Rectal smooth muscle tissue (tissue), 1 donor: ENCODE results near the gene OR10S1.
"Not testable (repeated sequence)": the region's sequence is repeated elsewhere in the genome, so short reads cannot be mapped to it uniquely, and the experiment has no call there.

Experiments
- H3K27ac ChIP-seq: one replicate; pipeline ENCODE4 v1.7.0; 2013; ENCODE audit warnings: low read depth, low read length, inconsistent platforms
- H3K27me3 ChIP-seq: one replicate; pipeline ENCODE4 v1.7.0; 2013; ENCODE audit warnings: low read length; ENCODE audit not compliant: control insufficient read depth, insufficient read depth
- H3K36me3 ChIP-seq: one replicate; pipeline ENCODE4 v1.7.0; 2013; ENCODE audit warnings: low read length; ENCODE audit not compliant: control insufficient read depth, insufficient read depth
- H3K4me1 ChIP-seq: one replicate; pipeline ENCODE4 v1.7.0; 2013; ENCODE audit warnings: low read length; ENCODE audit not compliant: control insufficient read depth, insufficient read depth
- H3K4me3 ChIP-seq: one replicate; pipeline ENCODE4 v1.7.0; 2013; ENCODE audit warnings: low read length
- H3K9ac ChIP-seq: one replicate; pipeline ENCODE4 v1.7.0; 2013; ENCODE audit warnings: low read length

Gene OR10S1

DNA sequence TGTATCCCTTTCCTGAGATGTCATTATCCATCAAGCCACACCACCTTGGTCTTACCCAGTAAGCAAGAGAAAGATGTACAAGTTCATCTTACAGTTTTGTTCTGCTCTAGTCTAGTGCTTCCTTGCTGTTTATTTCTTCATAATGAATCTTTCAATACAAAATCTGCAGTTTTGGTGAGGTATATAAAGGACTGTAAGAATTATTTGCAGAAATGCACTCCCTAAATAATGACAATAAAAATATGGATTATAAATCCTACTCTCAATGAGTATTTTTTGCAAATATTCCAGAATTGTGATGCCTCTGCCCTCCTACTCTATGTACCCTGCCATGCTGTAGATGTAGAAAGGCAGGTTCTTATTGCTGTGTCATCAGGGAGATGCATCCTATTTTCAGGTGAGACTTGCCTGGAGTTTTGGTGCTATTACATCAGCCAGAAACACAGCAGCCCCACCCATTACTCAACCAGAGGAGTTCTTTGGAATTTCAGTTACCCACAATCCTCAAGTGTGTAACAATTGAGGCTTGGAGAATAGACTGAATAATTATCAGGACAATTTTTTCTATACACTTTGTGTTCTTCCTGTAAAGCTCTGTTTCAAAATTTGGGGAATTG lies at the start of gene OR10S1:
TSS of gene OR10S1 (minus strand) at position 51 of the 617 bp plus-strand sequence. CDS start 117 bp downstream, outside the sequence.
- no peaks in the 10 kb centered on the region for H3K4me1 ChIP-seq
- no peak within 1 kb of the TSS for H3K4me3 ChIP-seq

GRCh38 chr11:124026498-124026897 lies 48.9 kb upstream of the OR10S1 start, which contains the start of gene OR10G8:
OR10G8 (plus strand) TSS chr11:124026798; CDS start chr11:124029623, 2,825 bp downstream.
- Histone ChIP-seq H3K36me3 (no peaks in the 10 kb centered on the region), H3K4me1 (no peaks in the 10 kb centered on the region), H3K27me3 (no peaks in the 10 kb centered on the region), H3K9ac (no peak within 1 kb of the TSS), H3K27ac (no peak within 1 kb of the TSS), H3K4me3 (no peak within 1 kb of the TSS)

More for the DNA sequence above, at the start of gene OR10S1:
- Histone ChIP-seq H3K27me3 (no peaks in the 10 kb centered on the region), H3K9ac (no peak within 1 kb of the TSS), H3K27ac (no peak within 1 kb of the TSS), H3K36me3 (no peaks in the 10 kb centered on the region)

- not testable (repeated sequence) for H3K27me3 ChIP-seq, H3K4me1 ChIP-seq, H3K27ac ChIP-seq, H3K4me3 ChIP-seq, H3K9ac ChIP-seq, H3K36me3 ChIP-seq
These were observed 38.3 kb upstream of the OR10S1 start for GRCh38 chr11:124015837-124016236.

- Histone ChIP-seq H3K36me3 (no peaks in the 10 kb centered on the region), H3K4me3 (no peak within 1 kb of the TSS), H3K27me3 (no peaks in the 10 kb centered on the region), H3K9ac (no peak within 1 kb of the TSS), H3K27ac (no peak within 1 kb of the TSS), H3K4me1 (no peaks in the 10 kb centered on the region)
These were observed 35.1 kb upstream of the OR10S1 start, which contains the start of gene OR10G4 for GRCh38 chr11:124012697-124013096. OR10G4 (plus strand) TSS chr11:124012997; CDS start chr11:124015575, 2,578 bp downstream.

DNA sequence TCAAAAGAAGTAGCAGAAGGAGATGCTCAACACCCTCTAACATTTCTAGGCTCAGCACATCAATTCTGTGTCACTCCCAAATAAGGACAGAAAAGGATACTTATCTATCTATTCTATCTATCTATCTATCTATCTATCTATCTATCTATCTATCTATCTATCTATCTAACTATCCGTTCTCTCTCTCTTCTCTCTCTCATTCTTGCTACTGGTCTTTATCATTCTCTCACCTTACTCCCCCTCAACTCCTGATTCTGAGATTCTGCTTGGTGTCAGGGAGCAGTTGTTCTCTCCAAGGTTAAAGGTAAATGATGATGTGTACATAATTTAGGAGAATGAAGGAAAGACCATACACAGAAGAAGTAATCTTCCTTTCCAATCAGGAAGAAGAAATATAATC lies 17.5 kb upstream of the OR10S1 start, which contains the start of gene OR10G6:
TSS of gene OR10G6 (minus strand) at position 43 of the 400 bp plus-strand sequence. CDS start at position 43, 0 bp downstream.
- Histone ChIP-seq H3K4me3 (no peak within 1 kb of the TSS), H3K9ac (no peak within 1 kb of the TSS), H3K27me3 (no peaks in the 10 kb centered on the region), H3K4me1 (no peaks in the 10 kb centered on the region), H3K27ac (no peak within 1 kb of the TSS), H3K36me3 (no peaks in the 10 kb centered on the region)

- Histone ChIP-seq H3K4me1 (no peaks in the 10 kb centered on the region), H3K4me3 (no peak overlapping the region), H3K9ac (no peak overlapping the region), H3K27ac (no peak overlapping the region), H3K36me3 (no peaks in the 10 kb centered on the region), H3K27me3 (no peaks in the 10 kb centered on the region)
These were observed 1.7 kb upstream of the OR10S1 start for GRCh38 chr11:123979311-123979710.

GRCh38 chr11:123976770-123977560 lies 616 bp downstream of the OR10S1 start:
- no peak overlapping the region for H3K9ac ChIP-seq
- H3K36me3 ChIP-seq = no peaks in the 10 kb centered on the region
- no peaks in the 10 kb centered on the region for H3K27me3 ChIP-seq
- H3K4me3 ChIP-seq = no peak overlapping the region
- no peaks in the 10 kb centered on the region for H3K4me1 ChIP-seq
- no peak overlapping the region for H3K27ac ChIP-seq

- Histone ChIP-seq H3K4me3 (no peak overlapping the region), H3K4me1 (no peaks in the 10 kb centered on the region), H3K27me3 (no peaks in the 10 kb centered on the region), H3K9ac (no peak overlapping the region), H3K27ac (no peak overlapping the region), H3K36me3 (no peaks in the 10 kb centered on the region)
These were observed 3.8 kb downstream of the OR10S1 start for GRCh38 chr11:123973816-123974215.

GRCh38 chr11:123956752-123957151 lies 20.8 kb downstream of the OR10S1 start:
- H3K27me3 ChIP-seq = no peaks in the 10 kb centered on the region
- H3K27ac ChIP-seq = no peak overlapping the region
- no peaks in the 10 kb centered on the region for H3K36me3 ChIP-seq
- no peak overlapping the region for H3K4me3 ChIP-seq
- no peaks in the 10 kb centered on the region for H3K4me1 ChIP-seq
- H3K9ac ChIP-seq = no peak overlapping the region

- no peaks in the 10 kb centered on the region for H3K36me3 ChIP-seq
- no peak overlapping the region for H3K4me3 ChIP-seq
- H3K9ac ChIP-seq = no peak overlapping the region
- H3K27me3 ChIP-seq = no peaks in the 10 kb centered on the region
- H3K27ac ChIP-seq = no peak overlapping the region
- H3K4me1 ChIP-seq = no peaks in the 10 kb centered on the region
These were observed 32.4 kb downstream of the OR10S1 start for GRCh38 chr11:123945132-123945531.

- Histone ChIP-seq H3K27me3 (no peaks in the 10 kb centered on the region), H3K27ac (no peak within 1 kb of the TSS), H3K4me3 (no peak within 1 kb of the TSS), H3K4me1 (no peaks in the 10 kb centered on the region), H3K36me3 (no peaks in the 10 kb centered on the region), H3K9ac (no peak within 1 kb of the TSS)
These were observed 33.8 kb downstream of the OR10S1 start, which contains the start of gene OR6T1 for GRCh38 chr11:123943738-123944137. OR6T1 (minus strand) TSS chr11:123943838; CDS start chr11:123943838, 0 bp downstream.

- H3K36me3 ChIP-seq = no peaks in the 10 kb centered on the region
- no peak overlapping the region for H3K4me3 ChIP-seq
- H3K4me1 ChIP-seq = no peaks in the 10 kb centered on the region
- no peaks in the 10 kb centered on the region for H3K27me3 ChIP-seq
- no peak overlapping the region for H3K9ac ChIP-seq
- H3K27ac ChIP-seq = no peak overlapping the region
These were observed 35.2 kb downstream of the OR10S1 start for GRCh38 chr11:123942413-123942812.
